GM12878 (cell line): Measurements from ENCODE around the gene SLC10A1. TPM values are rescaled to one million over a fixed set of nuclear protein-coding genes. Genes with fewer than 3 reads are reported as not detected.
A peak's percentile ranks its signal among the peaks of the same experiment; 100 is the strongest.

Experiments
- ATAC-seq: fragments of 200-7000 bp; cut with Tn5 transposase; 3 replicates; pipeline ENCODE4 v1.9.1; 2020; ENCODE audit warnings: mild to moderate bottlenecking, moderate library complexity
- BruUV-seq: library from RNA; stranded (reverse); fragments of 400-500 nt; replicated peaks from 2 replicates; lab custom pipeline; 2021; lab: Mats Ljungman, UMichigan
- CTCF ChIA-PET: fragments of 300-600 bp; sonication (Branson Sonifier 250); formaldehyde crosslinking; extraction: SDS; loops from one replicate; lab custom pipeline; 2021; ENCODE audit warnings: inconsistent platforms; lab: Yijun Ruan, JAX
- POLR2A ChIA-PET: fragments of 350-600 bp; formaldehyde crosslinking; extraction: SDS; loops from one replicate; lab custom pipeline; 2021; ENCODE audit warnings: inconsistent platforms; lab: Charles Lee
- RAD21 ChIA-PET: fragments of 300-600 bp; sonication (Branson Sonifier 250); formaldehyde crosslinking; loops from one replicate; lab custom pipeline; 2023; ENCODE audit warnings: antibody characterized with exemption; ENCODE audit not compliant: unreplicated experiment; lab: Charles Lee
- SMC1A ChIA-PET: fragments of 300-600 bp; sonication (Branson Sonifier 250); formaldehyde crosslinking; loops from one replicate; lab custom pipeline; 2023; ENCODE audit not compliant: unreplicated experiment, uncharacterized antibody; lab: Charles Lee
- DNase-seq: peaks from one replicate; pipeline ENCODE4 v3.0.0-alpha.2; 2011; ENCODE audit warnings: low read depth, low spot score
- FAIRE-seq: peaks from 3 replicates; lab custom pipeline; 2011; peaks lifted over from hg19 to GRCh38; lab: Jason Lieb, UNC
- H2AFZ ChIP-seq: 2 replicates; pipeline ENCODE4 v1.6.0; 2011; ENCODE audit warnings: low read depth, low read length, control low read depth; ENCODE audit not compliant: control insufficient read depth
- H3K27ac ChIP-seq: 2 replicates; pipeline ENCODE4 v1.5.1; 2011; ENCODE audit warnings: control low read depth; ENCODE audit not compliant: control insufficient read depth, insufficient read depth
- H3K27me3 ChIP-seq, 2 experiments: replicated peaks in 1 of 2; 2 replicates each; pipeline versions ENCODE4 v1.6.0 to v1.6.1; 2011; ENCODE audit warnings: low read length in 1 of 2; ENCODE audit not compliant: control insufficient read depth in 2 of 2, insufficient read depth in 2 of 2
- H3K36me3 ChIP-seq, 2 experiments: 2 replicates each; pipeline ENCODE4 v1.5.1; 2011; ENCODE audit warnings: low read length in 1 of 2; ENCODE audit not compliant: control insufficient read depth in 2 of 2, insufficient read depth in 2 of 2
- H3K4me1 ChIP-seq: 2 replicates; pipeline ENCODE4 v1.6.1; 2011; ENCODE audit warnings: mild to moderate bottlenecking, low read length, moderate library complexity, mixed read lengths; ENCODE audit not compliant: control insufficient read depth, insufficient read depth
- H3K4me2 ChIP-seq: 2 replicates; pipeline ENCODE4 v1.6.0; 2011; ENCODE audit warnings: control low read depth; ENCODE audit not compliant: control insufficient read depth, insufficient read depth
- H3K4me3 ChIP-seq: fragments of 200-600 bp; sonication (generic); 2 replicates; pipeline ENCODE4 v1.5.1; 2016
- H3K79me2 ChIP-seq: 2 replicates; pipeline ENCODE4 v1.6.0; 2011; ENCODE audit warnings: low read length; ENCODE audit not compliant: control insufficient read depth, insufficient read depth
- H3K9ac ChIP-seq: 2 replicates; pipeline ENCODE4 v1.8.0; 2011; ENCODE audit warnings: low read length, control low read depth, mixed read lengths; ENCODE audit not compliant: control insufficient read depth, insufficient read depth
- H3K9me3 ChIP-seq: replicated peaks from 3 replicates; pipeline ENCODE4 v1.5.1; 2011; ENCODE audit warnings: mild to moderate bottlenecking, low read length; ENCODE audit not compliant: control insufficient read depth, insufficient read depth
- H4K20me1 ChIP-seq: 2 replicates; pipeline ENCODE4 v1.6.0; 2011; ENCODE audit not compliant: control insufficient read depth, insufficient read depth
- CEBPB ChIP-seq, 2 experiments: fragments of 150-350 bp in 1 of 2; IDR thresholded peaks; 2 replicates each; pipeline ENCODE4 v1.6.1; 2012 to 2014; ENCODE audit warnings: low read depth in 2 of 2, low read length in 2 of 2, borderline replicate concordance in 1 of 2, inconsistent platforms in 1 of 2
- NFYB ChIP-seq: IDR thresholded peaks from 2 replicates; pipeline ENCODE4 v1.6.1; 2011; ENCODE audit warnings: low read depth, mild to moderate bottlenecking, low read length, improper control_type of control experiment, moderate library complexity; ENCODE audit not compliant: insufficient read depth
- POLR2AphosphoS2 ChIP-seq: IDR thresholded peaks from 2 replicates; pipeline ENCODE4 v1.6.1; 2011; ENCODE audit warnings: low read depth, mild to moderate bottlenecking, low read length, improper control_type of control experiment, moderate library complexity
- SKIL ChIP-seq: fragments of 450-650 bp; IDR thresholded peaks from 2 replicates; pipeline ENCODE4 v1.6.1; 2017; ENCODE audit warnings: mild to moderate bottlenecking, low read depth, inconsistent platforms; ENCODE audit not compliant: poor library complexity, severe bottlenecking
- SMC3 ChIP-seq: IDR thresholded peaks from 2 replicates; pipeline ENCODE4 v1.6.1; 2011; ENCODE audit warnings: low read length, improper control_type of control experiment, borderline replicate concordance
- WGBS: methylation state at CpG from one replicate; pipeline ENCODE4 v1.1.6; 2016; ENCODE audit warnings: low lambda C conversion rate; ENCODE audit not compliant: insufficient replicate concordance, insufficient coverage; ENCODE audit errors: missing lambda C conversion rate; 5-methylcytosine and 5-hydroxymethylcytosine counted together
- in situ Hi-C: fragments of 300-500 bp; cut with MboI; formaldehyde crosslinking; loops from 9 replicates; pipeline ENCODE4 v1.14.3; 2018; ENCODE audit warnings: mixed read lengths
- intact Hi-C: fragments of 100-400 bp; cut with micrococcal nuclease; formaldehyde crosslinking; loops from one replicate; pipeline ENCODE4 v1.14.2; 2022; ENCODE audit not compliant: unreplicated experiment
- polyA plus RNA-seq, 11 experiments: library from polyadenylated mRNA; depleted of rRNA in 4 of 11; unstranded in 6 of 11; stranded (reverse) in 5 of 11; fragments of >200 nt; fragmentation: Nextera tagmentation in 4 of 11; fragmentation: Illumina TruSeq in 1 of 11; extraction: Ambion mirVana in 4 of 11; extraction: Trizol in 1 of 11; gene quantifications; 1 replicate in 1 of 11; 2 replicates in 10 of 11; pipeline versions ENCODE4 v1.2.1 to v1.2.3, GENCODE V29; 2011 to 2016; ENCODE audit warnings: inconsistent platforms in 2 of 11, missing spikeins in 2 of 11, low read depth in 1 of 11
- total RNA-seq, 4 experiments: library from RNA; depleted of rRNA in 3 of 4; stranded (reverse); fragments of >200 nt in 3 of 4; fragmentation: Illumina TruSeq in 1 of 4; extraction: Trizol in 1 of 4; gene quantifications; 2 replicates each; pipeline versions ENCODE4 v1.2.1 to v1.2.3, GENCODE V29; 2013 to 2021

The SLC10A1 gene
- total and polyA plus RNA-seq, 10 of the 15 experiments (the other 5 are each of a cell fraction or from before 2014, with no cell fraction given) = 0.15 to 0.16 TPM; not detected in 8

- H3K36me3 ChIP-seq = peaks cover 28 to 31% of the 10 kb centered on the region in 2 experiments
- no peak overlapping the region for H3K4me3 ChIP-seq
- in situ Hi-C loops = no loop called here
- no peak overlapping the region for H3K4me2 ChIP-seq
- H2AFZ ChIP-seq = no peak overlapping the region
- DNase-seq (no peak), ATAC-seq (no peak), FAIRE-seq (no peak)
- intact Hi-C loops = no loop called here
- POLR2A ChIA-PET = no interaction called here
- no peaks in the 10 kb centered on the region for H3K27me3 ChIP-seq
- H3K4me1 ChIP-seq = peaks cover 5% of the 10 kb centered on the region; the same call in 1 of the 2 replicates
- peaks cover 38% of the 10 kb centered on the region for H3K79me2 ChIP-seq
- H3K9me3 ChIP-seq = no peaks in the 10 kb centered on the region
- no TSS peak for BruUV-seq
- SMC1A ChIA-PET = no interaction called here
- no peak for TF ChIP-seq CEBPB (IDR thresholded peaks at IDR 0.05; ENCODE audit: borderline replicate concordance in 1 of 2, low read depth in 2 of 2, low read length in 2 of 2)
- 0 out of 2 replicates have a peak, but pooled peaks have one; percentile 31 for TF ChIP-seq POLR2AphosphoS2
- TF ChIP-seq NFYB = no peak
- no peak for TF ChIP-seq SMC3
- no peak for TF ChIP-seq SKIL
- H3K27ac ChIP-seq = no peak overlapping the region
- no peak overlapping the region for H3K9ac ChIP-seq
- H4K20me1 ChIP-seq = no peaks in the 10 kb centered on the region; the same call in 1 of the 2 replicates
- 98% methylated on average over 16 of the region's 16 CpGs for WGBS
- RAD21 ChIA-PET = interaction anchor here (1.1 kb wide), 1 partner anchor 616 kb away, joined by 3 read pairs; no protein-coding TSS in a partner anchor
- CTCF ChIA-PET = no interaction called here
Observed at GRCh38 chr14:69771136-69771535, 25.9 kb downstream of the SLC10A1 start.
